CD8-positive, alpha-beta memory T cell (primary cell): ENCODE results near the gene PFKFB2. TPM values are rescaled to one million over a fixed set of nuclear protein-coding genes. Genes with fewer than 3 reads are reported as not detected.

Experiments used
- CTCF ChIA-PET: fragments of 350-600 bp; sonication (Branson Sonifier 250); formaldehyde crosslinking; loops from one replicate; lab custom pipeline; 2021; ENCODE audit warnings: antibody characterized with exemption; lab: Charles Lee
- POLR2A ChIA-PET: fragments of 350-600 bp; sonication (Branson Sonifier 250); formaldehyde crosslinking; loops from one replicate; lab custom pipeline; 2021; ENCODE audit warnings: antibody characterized with exemption; lab: Charles Lee
- DNase-seq, 5 donors: peaks; one replicate each; pipeline versions ENCODE4 v3.0.0 to v3.0.0-alpha.2; 2020 to 2022; ENCODE audit warnings: mixed read lengths in 1 of 5
- H3K27ac ChIP-seq: one replicate; pipeline ENCODE4 v1.7.0; 2013; ENCODE audit warnings: low read depth, mild to moderate bottlenecking, low read length, moderate library complexity
- H3K27me3 ChIP-seq: 2 replicates; pipeline ENCODE4 v1.7.0; 2013; ENCODE audit warnings: low read length, mild to moderate bottlenecking; ENCODE audit not compliant: insufficient read depth, poor library complexity, severe bottlenecking
- H3K36me3 ChIP-seq: 2 replicates; pipeline ENCODE4 v1.7.0; 2013; ENCODE audit warnings: mild to moderate bottlenecking, low read length, moderate library complexity; ENCODE audit not compliant: insufficient read depth
- H3K4me1 ChIP-seq: 2 replicates; pipeline ENCODE4 v1.7.0; 2013; ENCODE audit warnings: mild to moderate bottlenecking, low read length, moderate library complexity; ENCODE audit not compliant: insufficient read depth
- H3K4me3 ChIP-seq: 2 replicates; pipeline ENCODE4 v1.7.0; 2013; ENCODE audit warnings: mild to moderate bottlenecking, low read length
- H3K9me3 ChIP-seq: 2 replicates; pipeline ENCODE4 v1.7.0; 2013; ENCODE audit warnings: mild to moderate bottlenecking, low read length
- H3K27ac Mint-ChIP-seq, 8 donors: one replicate each; pipeline ENCODE4 v1.8.0; 2020 to 2021; ENCODE audit warnings: mixed read lengths in 8 of 8, mild to moderate bottlenecking in 6 of 8, inconsistent platforms in 3 of 8, moderate library complexity in 3 of 8
- H3K27me3 Mint-ChIP-seq, 2 donors: one replicate each; pipeline ENCODE4 v1.8.0; 2020 to 2021; ENCODE audit warnings: mixed read lengths in 2 of 2, mild to moderate bottlenecking in 1 of 2, moderate library complexity in 1 of 2
- H3K36me3 Mint-ChIP-seq, 3 donors: one replicate each; pipeline ENCODE4 v1.8.0; 2020 to 2021; ENCODE audit warnings: mixed read lengths in 3 of 3, inconsistent platforms in 1 of 3, mild to moderate bottlenecking in 1 of 3
- H3K4me1 Mint-ChIP-seq, 3 donors: one replicate each; pipeline ENCODE4 v1.8.0; 2020 to 2021; ENCODE audit warnings: mixed read lengths in 3 of 3, inconsistent platforms in 1 of 3, mild to moderate bottlenecking in 1 of 3
- H3K4me3 Mint-ChIP-seq, 7 donors: one replicate each; pipeline ENCODE4 v1.8.0; 2020 to 2021; ENCODE audit warnings: mixed read lengths in 7 of 7, mild to moderate bottlenecking in 6 of 7, moderate library complexity in 4 of 7, inconsistent platforms in 2 of 7
- H3K9me3 Mint-ChIP-seq, 5 donors: one replicate each; pipeline ENCODE4 v1.8.0; 2020 to 2022; ENCODE audit warnings: mixed read lengths in 5 of 5, mild to moderate bottlenecking in 3 of 5, moderate library complexity in 2 of 5, inconsistent platforms in 1 of 5
- polyA plus RNA-seq: library from polyadenylated mRNA; unstranded; fragments of 300-500 nt; fragmentation: Illumina TruSeq; gene quantifications from one replicate; pipeline ENCODE4 v1.2.3, GENCODE V29; 2021
- total RNA-seq, 2 experiments: library from RNA; stranded (reverse); gene quantifications; one replicate each; pipeline ENCODE4 v1.2.3, GENCODE V29; 2021

PFKFB2 gene
- total and polyA plus RNA-seq, 3 experiments from 2014 or later: 0.29 to 3.9 (median 3.0) TPM

GRCh38 chr1:207058878-207059867 is 6.1 kb downstream of the PFKFB2 start:
- CTCF ChIA-PET: no interaction called here
- H3K27me3 ChIP-seq: no peaks in the 10 kb centered on the region
- POLR2A ChIA-PET: no interaction called here
- H3K4me3 ChIP-seq: no peak overlapping the region
- Mint-ChIP-seq H3K27ac (peak overlapping the region in 2 of 8 donors; percentile 1 to 71), H3K36me3 (peaks cover 0 to 14% (median 9%) of the 10 kb centered on the region in 3 donors), H3K4me1 (peaks cover 0 to 4% (median 3%) of the 10 kb centered on the region in 3 donors), H3K4me3 (no peak overlapping the region), H3K9me3 (no peaks in the 10 kb centered on the region), H3K27me3 (peaks cover 2 to 4% of the 10 kb centered on the region in 2 donors)
- H3K27ac ChIP-seq: no peak overlapping the region
- H3K36me3 ChIP-seq: no peaks in the 10 kb centered on the region
- H3K9me3 ChIP-seq: no peaks in the 10 kb centered on the region
- H3K4me1 ChIP-seq: no peaks in the 10 kb centered on the region
- no peak for DNase-seq

GRCh38 chr1:207059881-207060280 is 6.8 kb downstream of the PFKFB2 start:
- ChIA-PET CTCF (interaction anchor here (1.6 kb wide), 1 partner anchor 16 kb away, joined by 9 read pairs; no protein-coding TSS in a partner anchor), POLR2A (no interaction called here)
- Mint-ChIP-seq H3K27me3 (peaks cover 2 to 4% of the 10 kb centered on the region in 2 donors), H3K4me1 (peaks cover 0 to 2% (median 0%) of the 10 kb centered on the region in 3 donors), H3K36me3 (peaks cover 0 to 14% (median 12%) of the 10 kb centered on the region in 3 donors), H3K9me3 (no peaks in the 10 kb centered on the region), H3K27ac (no peak overlapping the region), H3K4me3 (no peak overlapping the region)
- H3K4me3 ChIP-seq: no peak overlapping the region
- DNase-seq: no peak
- no peaks in the 10 kb centered on the region for H3K27me3 ChIP-seq
- no peaks in the 10 kb centered on the region for H3K4me1 ChIP-seq
- no peaks in the 10 kb centered on the region for H3K9me3 ChIP-seq
- no peaks in the 10 kb centered on the region for H3K36me3 ChIP-seq
- H3K27ac ChIP-seq: no peak overlapping the region

- Mint-ChIP-seq H3K4me3 (no peak overlapping the region), H3K27me3 (peaks cover 2 to 4% of the 10 kb centered on the region in 2 donors), H3K27ac (no peak overlapping the region), H3K36me3 (peaks cover 0 to 14% (median 12%) of the 10 kb centered on the region in 3 donors), H3K9me3 (no peaks in the 10 kb centered on the region), H3K4me1 (no peaks in the 10 kb centered on the region)
- ChIA-PET POLR2A (no interaction called here), CTCF (interaction anchor here (1.6 kb wide), 1 partner anchor 15 kb away, joined by 9 read pairs; no protein-coding TSS in a partner anchor)
- Histone ChIP-seq H3K36me3 (no peaks in the 10 kb centered on the region), H3K4me1 (no peaks in the 10 kb centered on the region), H3K4me3 (no peak overlapping the region), H3K9me3 (no peaks in the 10 kb centered on the region), H3K27ac (no peak overlapping the region), H3K27me3 (no peaks in the 10 kb centered on the region)
- no peak for DNase-seq
Observed at GRCh38 chr1:207060596-207060995, 7.5 kb downstream of the PFKFB2 start.

- Histone ChIP-seq H3K36me3 (no peaks in the 10 kb centered on the region), H3K4me3 (no peak overlapping the region), H3K4me1 (no peaks in the 10 kb centered on the region), H3K27me3 (no peaks in the 10 kb centered on the region), H3K9me3 (no peaks in the 10 kb centered on the region), H3K27ac (no peak overlapping the region)
- POLR2A ChIA-PET: no interaction called here
- Mint-ChIP-seq H3K27ac (no peak overlapping the region), H3K4me3 (no peak overlapping the region), H3K4me1 (no peaks in the 10 kb centered on the region), H3K36me3 (peaks cover 0 to 14% (median 12%) of the 10 kb centered on the region in 3 donors), H3K9me3 (no peaks in the 10 kb centered on the region), H3K27me3 (peaks cover 0 to 2% of the 10 kb centered on the region in 2 donors)
- no peak for DNase-seq
- CTCF ChIA-PET: interaction anchor here (2.1 kb wide), 1 partner anchor 9 kb away, joined by 5 read pairs; the partner anchor contains the start of gene PFKFB2
Observed at GRCh38 chr1:207062058-207062457, 9.0 kb downstream of the PFKFB2 start.

- Histone ChIP-seq H3K36me3 (no peaks in the 10 kb centered on the region), H3K4me3 (no peak overlapping the region), H3K27ac (no peak overlapping the region), H3K9me3 (no peaks in the 10 kb centered on the region), H3K27me3 (no peaks in the 10 kb centered on the region), H3K4me1 (no peaks in the 10 kb centered on the region)
- H3K4me3 Mint-ChIP-seq: no peak overlapping the region
- DNase-seq: no peak
- H3K4me1 Mint-ChIP-seq: no peaks in the 10 kb centered on the region
- H3K36me3 Mint-ChIP-seq: peaks cover 0 to 16% (median 12%) of the 10 kb centered on the region in 3 donors
- peak overlapping the region in 1 of 8 donors; percentile 45 for H3K27ac Mint-ChIP-seq
- no peaks in the 10 kb centered on the region for H3K9me3 Mint-ChIP-seq
- ChIA-PET CTCF (interaction anchor here (2.1 kb wide), 1 partner anchor 10 kb away, joined by 5 read pairs; the partner anchor contains the start of gene PFKFB2), POLR2A (no interaction called here)
- peaks cover 0 to 2% of the 10 kb centered on the region in 2 donors for H3K27me3 Mint-ChIP-seq
Observed at GRCh38 chr1:207063014-207063413, 9.9 kb downstream of the PFKFB2 start.

GRCh38 chr1:207064561-207064960 is 11.5 kb downstream of the PFKFB2 start:
- no peaks in the 10 kb centered on the region for H3K36me3 ChIP-seq
- no peaks in the 10 kb centered on the region for H3K27me3 ChIP-seq
- CTCF ChIA-PET: no interaction called here
- Mint-ChIP-seq H3K4me3 (no peak overlapping the region), H3K27me3 (peaks cover 0 to 2% of the 10 kb centered on the region in 2 donors), H3K4me1 (peaks cover 6 to 7% (median 7%) of the 10 kb centered on the region in 3 donors), H3K27ac (no peak overlapping the region), H3K9me3 (no peaks in the 10 kb centered on the region), H3K36me3 (peaks cover 2 to 17% (median 15%) of the 10 kb centered on the region in 3 donors)
- no peaks in the 10 kb centered on the region for H3K9me3 ChIP-seq
- POLR2A ChIA-PET: no interaction called here
- H3K4me3 ChIP-seq: no peak overlapping the region
- DNase-seq: no peak
- no peak overlapping the region for H3K27ac ChIP-seq
- H3K4me1 ChIP-seq: peaks cover 4% of the 10 kb centered on the region

- peaks cover 31% of the 10 kb centered on the region for H3K4me1 ChIP-seq
- H3K4me3 ChIP-seq: no peak overlapping the region
- no peak overlapping the region for H3K4me3 Mint-ChIP-seq
- no peaks in the 10 kb centered on the region for H3K9me3 Mint-ChIP-seq
- DNase-seq: no peak
- H3K36me3 Mint-ChIP-seq: peaks cover 2 to 15% (median 12%) of the 10 kb centered on the region in 3 donors
- POLR2A ChIA-PET: no interaction called here
- H3K27ac ChIP-seq: no peak overlapping the region
- no peaks in the 10 kb centered on the region for H3K36me3 ChIP-seq
- no peaks in the 10 kb centered on the region for H3K27me3 Mint-ChIP-seq
- no peaks in the 10 kb centered on the region for H3K27me3 ChIP-seq
- peaks cover 23 to 30% (median 26%) of the 10 kb centered on the region in 3 donors for H3K4me1 Mint-ChIP-seq
- H3K27ac Mint-ChIP-seq: no peak overlapping the region
- CTCF ChIA-PET: no interaction called here
- H3K9me3 ChIP-seq: no peaks in the 10 kb centered on the region
Observed at GRCh38 chr1:207067185-207067584, 14.1 kb downstream of the PFKFB2 start.

- Mint-ChIP-seq H3K4me1 (peaks cover 23 to 30% (median 28%) of the 10 kb centered on the region in 3 donors), H3K36me3 (peaks cover 2 to 14% (median 9%) of the 10 kb centered on the region in 3 donors), H3K27me3 (no peaks in the 10 kb centered on the region), H3K9me3 (no peaks in the 10 kb centered on the region), H3K27ac (no peak overlapping the region), H3K4me3 (no peak overlapping the region)
- no peak for DNase-seq
- Histone ChIP-seq H3K27ac (no peak overlapping the region), H3K4me1 (peaks cover 31% of the 10 kb centered on the region), H3K4me3 (no peak overlapping the region), H3K36me3 (no peaks in the 10 kb centered on the region), H3K9me3 (no peaks in the 10 kb centered on the region), H3K27me3 (no peaks in the 10 kb centered on the region)
- POLR2A ChIA-PET: no interaction called here
- CTCF ChIA-PET: no interaction called here
Observed at GRCh38 chr1:207067665-207068064, 14.6 kb downstream of the PFKFB2 start.
